HEK293 (cell line): ENCODE data around the gene LRRTM4.

ENCODE experiments used
- ATF2 ChIP-seq: fragments of 450-650 bp; formaldehyde crosslinking; IDR thresholded peaks from 2 replicates; pipeline ENCODE4 v1.5.1; 2016; ENCODE audit warnings: missing biosample characterization, missing genetic modification characterization, low read depth
- CTCF ChIP-seq: fragments of 450-650 bp; formaldehyde crosslinking; IDR thresholded peaks from 2 replicates; pipeline ENCODE4 v1.5.1; 2016; ENCODE audit warnings: missing biosample characterization, missing genetic modification characterization
- HIC1 ChIP-seq: fragments of 450-650 bp; formaldehyde crosslinking; IDR thresholded peaks from 2 replicates; pipeline ENCODE4 v1.5.1; 2016; ENCODE audit warnings: missing biosample characterization, missing genetic modification characterization
- MYNN ChIP-seq: fragments of 450-650 bp; formaldehyde crosslinking; IDR thresholded peaks from 2 replicates; pipeline ENCODE4 v1.5.1; 2016; ENCODE audit warnings: missing biosample characterization, missing genetic modification characterization, borderline replicate concordance
- MZF1 ChIP-seq: fragments of 450-650 bp; formaldehyde crosslinking; IDR thresholded peaks from 2 replicates; pipeline ENCODE4 v1.5.1; 2017; ENCODE audit warnings: missing biosample characterization, missing genetic modification characterization, borderline replicate concordance
- PBX3 ChIP-seq: sonication (generic); formaldehyde crosslinking; IDR thresholded peaks from 2 replicates; pipeline ENCODE4 v1.8.1; 2022; ENCODE audit warnings: mild to moderate bottlenecking, moderate library complexity, missing genetic modification reagents
- ZNF133 ChIP-seq: fragments of 450-650 bp; formaldehyde crosslinking; IDR thresholded peaks from 2 replicates; pipeline ENCODE4 v1.5.1; 2016; ENCODE audit warnings: missing biosample characterization, missing genetic modification characterization
- ZNF184 ChIP-seq: fragments of 450-650 bp; IDR thresholded peaks from 2 replicates; pipeline ENCODE4 v1.5.1; 2018; ENCODE audit warnings: missing biosample characterization, mild to moderate bottlenecking, missing genetic modification characterization
- ZNF324 ChIP-seq: fragments of 450-650 bp; formaldehyde crosslinking; IDR thresholded peaks from 2 replicates; pipeline ENCODE4 v1.5.1; 2016; ENCODE audit warnings: missing biosample characterization, missing genetic modification characterization
- ZNF362 ChIP-seq: fragments of 450-650 bp; formaldehyde crosslinking; IDR thresholded peaks from 2 replicates; pipeline ENCODE4 v1.5.1; 2016; ENCODE audit warnings: missing biosample characterization, missing genetic modification characterization
- ZNF654 ChIP-seq: fragments of 450-650 bp; formaldehyde crosslinking; IDR thresholded peaks from 2 replicates; pipeline ENCODE4 v1.5.1; 2016; ENCODE audit warnings: low read depth, missing biosample characterization, missing genetic modification characterization
- ZSCAN30 ChIP-seq: fragments of 450-650 bp; IDR thresholded peaks from 2 replicates; pipeline ENCODE4 v1.5.1; 2018; ENCODE audit warnings: missing biosample characterization, mild to moderate bottlenecking, missing genetic modification characterization, moderate library complexity
- ZSCAN5A ChIP-seq: fragments of 450-650 bp; formaldehyde crosslinking; IDR thresholded peaks from 2 replicates; pipeline ENCODE4 v1.5.1; 2016; ENCODE audit warnings: missing biosample characterization, missing genetic modification characterization

GRCh38 chr2:77370511-77370910 is 151.7 kb downstream of the LRRTM4 start:
- TF ChIP-seq CTCF (tag by site-specific recombination), result no peak
- no peak for TF ChIP-seq ZNF324 (tag by site-specific recombination)
- TF ChIP-seq ZNF654 (tag by site-specific recombination), result no peak
- no peak for TF ChIP-seq ATF2 (tag by site-specific recombination)
- no peak for TF ChIP-seq PBX3 (CRISPR knock-in tag)
- TF ChIP-seq ZNF184 (tag by site-specific recombination), result no peak
- no peak for TF ChIP-seq ZSCAN5A
- no peak for TF ChIP-seq ZNF133
- no peak for TF ChIP-seq ZSCAN30 (tag by site-specific recombination)
- TF ChIP-seq HIC1 (tag by site-specific recombination), result no peak
- TF ChIP-seq MZF1, result no peak
- no peak for TF ChIP-seq ZNF362 (tag by site-specific recombination)
- no peak for TF ChIP-seq MYNN
